Measurements from ENCODE around the gene MARCHF3.

DNA sequence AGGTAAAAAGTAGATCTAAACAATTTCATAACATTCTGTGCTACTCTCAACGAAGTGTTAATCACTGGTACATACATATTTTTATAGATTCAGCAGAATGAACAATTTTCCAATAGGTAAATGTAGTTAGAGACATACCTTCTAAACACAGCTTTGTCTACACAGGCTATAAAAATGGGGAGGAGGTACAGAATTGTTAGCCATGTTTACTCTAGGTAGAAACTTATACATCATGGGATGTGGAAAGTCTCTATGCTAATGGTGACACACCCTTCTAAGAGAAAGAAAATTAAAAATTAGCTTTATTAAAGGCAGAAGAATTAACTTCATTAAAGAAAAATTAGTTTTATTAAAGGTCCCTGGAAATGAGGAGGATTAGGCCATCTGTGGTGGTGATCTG lies 31.2 kb upstream of the MARCHF3 start:
- TF ChIP-seq, protein P1, sequence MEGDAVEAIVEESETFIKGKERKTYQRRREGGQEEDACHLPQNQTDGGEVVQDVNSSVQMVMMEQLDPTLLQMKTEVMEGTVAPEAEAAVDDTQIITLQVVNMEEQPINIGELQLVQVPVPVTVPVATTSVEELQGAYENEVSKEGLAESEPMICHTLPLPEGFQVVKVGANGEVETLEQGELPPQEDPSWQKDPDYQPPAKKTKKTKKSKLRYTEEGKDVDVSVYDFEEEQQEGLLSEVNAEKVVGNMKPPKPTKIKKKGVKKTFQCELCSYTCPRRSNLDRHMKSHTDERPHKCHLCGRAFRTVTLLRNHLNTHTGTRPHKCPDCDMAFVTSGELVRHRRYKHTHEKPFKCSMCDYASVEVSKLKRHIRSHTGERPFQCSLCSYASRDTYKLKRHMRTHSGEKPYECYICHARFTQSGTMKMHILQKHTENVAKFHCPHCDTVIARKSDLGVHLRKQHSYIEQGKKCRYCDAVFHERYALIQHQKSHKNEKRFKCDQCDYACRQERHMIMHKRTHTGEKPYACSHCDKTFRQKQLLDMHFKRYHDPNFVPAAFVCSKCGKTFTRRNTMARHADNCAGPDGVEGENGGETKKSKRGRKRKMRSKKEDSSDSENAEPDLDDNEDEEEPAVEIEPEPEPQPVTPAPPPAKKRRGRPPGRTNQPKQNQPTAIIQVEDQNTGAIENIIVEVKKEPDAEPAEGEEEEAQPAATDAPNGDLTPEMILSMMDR (conservative IDR thresholded peaks at IDR 0.05) = no peak
- TF ChIP-seq ZFX (IDR thresholded peaks at IDR 0.05) = no peak

All from C4-2B (cell line).